ENCODE results near the gene LSP1.
A peak's percentile ranks its signal among the peaks of the same experiment; 100 is the strongest.

GRCh38 chr11:1912289-1912878 is 59.5 kb downstream of the LSP1 start:
- no peak for TF ChIP-seq POLR2AphosphoS5 (IDR thresholded peaks at IDR 0.05; ENCODE audit: low read depth)
- TF ChIP-seq, protein P1, sequence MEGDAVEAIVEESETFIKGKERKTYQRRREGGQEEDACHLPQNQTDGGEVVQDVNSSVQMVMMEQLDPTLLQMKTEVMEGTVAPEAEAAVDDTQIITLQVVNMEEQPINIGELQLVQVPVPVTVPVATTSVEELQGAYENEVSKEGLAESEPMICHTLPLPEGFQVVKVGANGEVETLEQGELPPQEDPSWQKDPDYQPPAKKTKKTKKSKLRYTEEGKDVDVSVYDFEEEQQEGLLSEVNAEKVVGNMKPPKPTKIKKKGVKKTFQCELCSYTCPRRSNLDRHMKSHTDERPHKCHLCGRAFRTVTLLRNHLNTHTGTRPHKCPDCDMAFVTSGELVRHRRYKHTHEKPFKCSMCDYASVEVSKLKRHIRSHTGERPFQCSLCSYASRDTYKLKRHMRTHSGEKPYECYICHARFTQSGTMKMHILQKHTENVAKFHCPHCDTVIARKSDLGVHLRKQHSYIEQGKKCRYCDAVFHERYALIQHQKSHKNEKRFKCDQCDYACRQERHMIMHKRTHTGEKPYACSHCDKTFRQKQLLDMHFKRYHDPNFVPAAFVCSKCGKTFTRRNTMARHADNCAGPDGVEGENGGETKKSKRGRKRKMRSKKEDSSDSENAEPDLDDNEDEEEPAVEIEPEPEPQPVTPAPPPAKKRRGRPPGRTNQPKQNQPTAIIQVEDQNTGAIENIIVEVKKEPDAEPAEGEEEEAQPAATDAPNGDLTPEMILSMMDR (IDR thresholded peaks at IDR 0.05; ENCODE audit: insufficient read depth, low read length) = no peak
- peak; percentile 77 for TF ChIP-seq SPI1 (IDR thresholded peaks at IDR 0.05; ENCODE audit: borderline replicate concordance, low read depth)
